Fibroblast of lung (primary cell): ENCODE results near the gene MED15. TPM values are rescaled to one million over a fixed set of nuclear protein-coding genes. Genes with fewer than 3 reads are reported as not detected.

Experiments
- DNase-seq, 2 donors: peaks; one replicate each; pipeline versions ENCODE4 v3.0.0 to v3.0.0-alpha.2; 2010; ENCODE audit warnings: low read depth in 2 of 2
- H2AFZ ChIP-seq: 2 replicates; pipeline ENCODE4 v1.5.1; 2012; ENCODE audit warnings: low read length, control low read depth, inconsistent platforms
- H3K27ac ChIP-seq: 2 replicates; pipeline ENCODE4 v1.5.1; 2011; ENCODE audit warnings: low read length, control low read depth; ENCODE audit not compliant: insufficient read depth
- H3K27me3 ChIP-seq: 2 replicates; pipeline ENCODE4 v1.5.1; 2011; ENCODE audit warnings: mild to moderate bottlenecking, low read length; ENCODE audit not compliant: control insufficient read depth, insufficient read depth
- H3K36me3 ChIP-seq: 2 replicates; pipeline ENCODE4 v1.5.1; 2011; ENCODE audit warnings: low read length; ENCODE audit not compliant: control insufficient read depth, insufficient read depth
- H3K4me1 ChIP-seq: 2 replicates; pipeline ENCODE4 v1.5.1; 2011; ENCODE audit warnings: low read length; ENCODE audit not compliant: control insufficient read depth, insufficient read depth; ENCODE audit errors: extremely low read depth
- H3K4me2 ChIP-seq: 2 replicates; pipeline ENCODE4 v1.5.1; 2011; ENCODE audit warnings: low read length, control low read depth; ENCODE audit not compliant: insufficient read depth; ENCODE audit errors: extremely low read depth
- H3K4me3 ChIP-seq, 4 experiments: fragments of 200-600 bp in 1 of 4; sonication (generic) in 1 of 4; replicated peaks in 1 of 4; 2 replicates each; pipeline ENCODE4 v1.5.1; 2011 to 2016; ENCODE audit warnings: low read length in 4 of 4, low read depth in 3 of 4, mild to moderate bottlenecking in 3 of 4, control low read depth in 2 of 4, inconsistent platforms in 1 of 4, mixed read lengths in 1 of 4; ENCODE audit not compliant: insufficient read depth in 1 of 4; ENCODE audit errors: control extremely low read depth in 1 of 4
- H3K79me2 ChIP-seq: 2 replicates; pipeline ENCODE4 v1.5.1; 2012; ENCODE audit warnings: mild to moderate bottlenecking, low read length, inconsistent platforms; ENCODE audit not compliant: control insufficient read depth, insufficient read depth
- H3K9ac ChIP-seq: 2 replicates; pipeline ENCODE4 v1.5.1; 2011; ENCODE audit warnings: mild to moderate bottlenecking, low read length, control low read depth; ENCODE audit not compliant: insufficient read depth
- H3K9me3 ChIP-seq: 2 replicates; pipeline ENCODE4 v1.5.1; 2012; ENCODE audit warnings: low read depth, low read length; ENCODE audit not compliant: control insufficient read depth, insufficient read depth
- H4K20me1 ChIP-seq: 2 replicates; pipeline ENCODE4 v1.5.1; 2011; ENCODE audit warnings: low read length; ENCODE audit not compliant: control insufficient read depth, insufficient read depth; ENCODE audit errors: extremely low read depth
- EZH2 ChIP-seq: IDR thresholded peaks from 2 replicates; pipeline ENCODE4 v1.5.1; 2012; ENCODE audit warnings: low read length, control low read depth, mild to moderate bottlenecking; ENCODE audit errors: missing control alignments
- polyA plus RNA-seq, 2 donors: library from polyadenylated mRNA; depleted of rRNA in 1 of 2; stranded (reverse) in 1 of 2; unstranded in 1 of 2; fragments of >200 nt; gene quantifications; 2 replicates each; pipeline ENCODE4 v1.2.1, GENCODE V29; 2011 to 2012; ENCODE audit warnings: missing spikeins in 1 of 2
- total RNA-seq: library from RNA; depleted of rRNA; stranded (reverse); fragments of >200 nt; gene quantifications from 2 replicates; pipeline ENCODE4 v1.2.1, GENCODE V29; 2014
- TF ChIP-seq, protein P1 (sequence below), 2 donors: IDR thresholded peaks in 1 of 2; conservative IDR thresholded peaks in 1 of 2; 1 replicate in 1 of 2; 2 replicates in 1 of 2; pipeline ENCODE4 v1.5.1; 2011 to 2012; ENCODE audit warnings: low read length in 2 of 2, control low read depth in 1 of 2, inconsistent platforms in 1 of 2, low read depth in 1 of 2, mild to moderate bottlenecking in 1 of 2

The MED15 gene
- total and polyA plus RNA-seq, 2 donors (not counting 1 experiment from before 2014, with no cell fraction given): 28.6 TPM

DNA sequence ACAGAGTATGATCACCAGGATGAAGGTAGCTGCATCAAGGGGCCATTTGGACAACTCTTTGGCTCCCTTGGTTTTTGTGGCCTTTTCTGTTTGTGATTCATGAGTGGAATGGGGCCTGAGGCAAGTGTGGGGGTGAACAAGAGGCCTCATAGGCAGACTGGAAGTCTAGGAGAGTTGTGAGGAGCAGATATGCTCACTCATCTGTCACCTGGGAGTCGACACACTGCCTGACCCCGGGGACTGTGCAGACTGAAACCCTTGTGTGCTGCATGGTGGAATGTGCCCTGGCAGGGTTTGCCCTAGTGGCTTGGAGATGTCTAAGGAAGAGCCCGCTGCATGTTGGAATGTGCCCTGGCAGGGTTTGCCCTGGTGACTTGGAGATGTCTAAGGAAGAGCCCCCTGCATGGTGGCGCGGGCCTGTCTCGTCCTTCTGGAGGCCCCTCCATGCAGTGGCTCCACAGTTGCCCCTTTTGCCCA lies 60.0 kb downstream of the MED15 start:
- peak in 1 of 2 donors; percentile 76 for DNase-seq
- Histone ChIP-seq H3K36me3 (peaks cover 36% of the 10 kb centered on the region), H3K79me2 (peaks cover 19% of the 10 kb centered on the region), H3K27ac (peak overlapping the region; percentile 89), H3K9ac (peak overlapping the region; percentile 43), H3K4me2 (peak overlapping the region; percentile 32), H3K9me3 (no peaks in the 10 kb centered on the region), H3K27me3 (no peaks in the 10 kb centered on the region), H4K20me1 (no peaks in the 10 kb centered on the region), H3K4me1 (peaks cover 44% of the 10 kb centered on the region), H2AFZ (no peak overlapping the region), H3K4me3 (no peak overlapping the region)
- no peak for TF ChIP-seq EZH2
- TF ChIP-seq, protein P1, sequence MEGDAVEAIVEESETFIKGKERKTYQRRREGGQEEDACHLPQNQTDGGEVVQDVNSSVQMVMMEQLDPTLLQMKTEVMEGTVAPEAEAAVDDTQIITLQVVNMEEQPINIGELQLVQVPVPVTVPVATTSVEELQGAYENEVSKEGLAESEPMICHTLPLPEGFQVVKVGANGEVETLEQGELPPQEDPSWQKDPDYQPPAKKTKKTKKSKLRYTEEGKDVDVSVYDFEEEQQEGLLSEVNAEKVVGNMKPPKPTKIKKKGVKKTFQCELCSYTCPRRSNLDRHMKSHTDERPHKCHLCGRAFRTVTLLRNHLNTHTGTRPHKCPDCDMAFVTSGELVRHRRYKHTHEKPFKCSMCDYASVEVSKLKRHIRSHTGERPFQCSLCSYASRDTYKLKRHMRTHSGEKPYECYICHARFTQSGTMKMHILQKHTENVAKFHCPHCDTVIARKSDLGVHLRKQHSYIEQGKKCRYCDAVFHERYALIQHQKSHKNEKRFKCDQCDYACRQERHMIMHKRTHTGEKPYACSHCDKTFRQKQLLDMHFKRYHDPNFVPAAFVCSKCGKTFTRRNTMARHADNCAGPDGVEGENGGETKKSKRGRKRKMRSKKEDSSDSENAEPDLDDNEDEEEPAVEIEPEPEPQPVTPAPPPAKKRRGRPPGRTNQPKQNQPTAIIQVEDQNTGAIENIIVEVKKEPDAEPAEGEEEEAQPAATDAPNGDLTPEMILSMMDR (conservative IDR thresholded peaks at IDR 0.05 in 1 of 2, IDR thresholded peaks at IDR 0.05 in 1 of 2; ENCODE audit: low read depth in 1 of 2, low read length in 2 of 2): no peak

DNA sequence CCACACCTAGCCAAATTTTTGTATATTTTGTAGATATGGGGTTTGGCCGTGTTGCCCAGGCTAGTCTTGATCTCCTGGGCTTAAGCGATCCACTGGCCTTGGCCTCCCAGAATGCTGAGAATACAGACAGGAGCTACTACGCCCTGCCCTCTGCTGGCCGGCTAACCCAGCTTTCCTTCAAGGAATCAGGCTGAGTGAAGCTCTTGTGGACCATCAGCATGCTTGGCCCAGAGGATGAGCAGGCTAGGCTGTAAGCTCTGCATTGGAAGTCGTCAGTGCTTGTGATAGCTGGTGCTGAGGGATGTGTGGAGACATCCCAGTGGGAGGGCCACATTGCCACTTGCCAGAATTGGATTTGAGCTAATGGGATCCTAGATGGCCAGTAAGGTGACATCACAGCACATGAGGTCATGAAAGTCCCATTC lies 60.6 kb downstream of the MED15 start:
- no peaks in the 10 kb centered on the region for H3K9me3 ChIP-seq
- no peaks in the 10 kb centered on the region for H4K20me1 ChIP-seq
- H3K27ac ChIP-seq: peak overlapping the region; percentile 89
- TF ChIP-seq EZH2: no peak
- TF ChIP-seq, protein P1 (conservative IDR thresholded peaks at IDR 0.05 in 1 of 2, IDR thresholded peaks at IDR 0.05 in 1 of 2; ENCODE audit: low read depth in 1 of 2, low read length in 2 of 2): peak; percentile 56 to 57
- H3K36me3 ChIP-seq: peaks cover 36% of the 10 kb centered on the region
- no peak overlapping the region for H3K4me2 ChIP-seq
- peaks cover 44% of the 10 kb centered on the region for H3K4me1 ChIP-seq
- H3K4me3 ChIP-seq: no peak overlapping the region
- H3K27me3 ChIP-seq: no peaks in the 10 kb centered on the region
- H3K9ac ChIP-seq: peak overlapping the region; percentile 60
- DNase-seq: peak in 1 of 2 donors; percentile 63
- H3K79me2 ChIP-seq: peaks cover 19% of the 10 kb centered on the region
- H2AFZ ChIP-seq: no peak overlapping the region

DNA sequence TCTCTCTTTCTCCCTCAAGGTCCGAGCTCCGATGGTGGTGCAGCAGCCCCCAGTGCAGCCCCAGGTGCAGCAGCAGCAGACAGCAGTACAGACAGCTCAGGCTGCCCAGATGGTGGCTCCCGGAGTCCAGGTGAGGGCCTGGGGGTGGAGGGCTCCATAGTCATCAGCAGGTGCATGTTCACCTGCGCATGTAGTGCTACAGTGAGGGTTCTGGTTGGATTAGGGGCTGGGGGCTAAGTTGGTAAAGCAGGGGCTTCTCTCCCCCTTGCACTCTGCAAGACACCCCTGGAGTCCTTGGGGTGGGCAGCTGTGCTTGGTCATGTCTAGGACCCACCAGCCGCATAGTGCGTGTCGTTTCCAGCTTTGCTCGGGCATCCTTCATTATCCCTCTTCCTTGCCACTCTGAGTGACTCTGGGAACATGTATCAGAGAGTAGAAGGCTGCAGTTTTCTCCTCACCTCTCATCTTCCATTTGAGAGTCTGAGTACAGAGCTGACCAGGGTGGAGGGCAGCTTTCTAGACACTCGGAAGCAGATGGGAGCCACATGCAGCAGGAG lies 61.2 kb downstream of the MED15 start:
- Histone ChIP-seq H2AFZ (no peak overlapping the region), H3K9me3 (no peaks in the 10 kb centered on the region), H3K27ac (peak overlapping the region; percentile 89), H3K4me2 (peak overlapping the region; percentile 18), H3K36me3 (peaks cover 38% of the 10 kb centered on the region), H3K4me1 (peaks cover 49% of the 10 kb centered on the region), H3K27me3 (no peaks in the 10 kb centered on the region), H3K79me2 (peaks cover 22% of the 10 kb centered on the region), H4K20me1 (no peaks in the 10 kb centered on the region), H3K9ac (peak overlapping the region; percentile 60), H3K4me3 (no peak overlapping the region)
- DNase-seq: no peak
- TF ChIP-seq EZH2: no peak
- TF ChIP-seq, protein P1 (conservative IDR thresholded peaks at IDR 0.05 in 1 of 2, IDR thresholded peaks at IDR 0.05 in 1 of 2; ENCODE audit: low read depth in 1 of 2, low read length in 2 of 2): no peak
